Esophagus muscularis mucosa (tissue), 4 donors: ENCODE results near the gene MAML3.

Experiments used
- EP300 ChIP-seq: sonication (generic); formaldehyde crosslinking; IDR thresholded peaks from one replicate; pipeline ENCODE4 v1.6.1; 2017; ENCODE audit warnings: antibody characterized with exemption
- POLR2A ChIP-seq: fragments of 450-650 bp; IDR thresholded peaks from one replicate; pipeline ENCODE4 v1.6.1; 2017; ENCODE audit warnings: antibody characterized with exemption, moderate library complexity, mild to moderate bottlenecking, low read depth
- POLR2AphosphoS5 ChIP-seq, 2 donors: sonication (generic); formaldehyde crosslinking; IDR thresholded peaks; one replicate each; pipeline ENCODE4 v1.6.1; 2017; ENCODE audit warnings: antibody characterized with exemption in 2 of 2
- TF ChIP-seq, protein P1 (sequence below), 3 experiments: fragments of 200-600 bp in 2 of 3; fragments of 450-650 bp in 1 of 3; sonication (generic) in 2 of 3; IDR thresholded peaks; one replicate each; pipeline ENCODE4 v1.5.1; 2017 to 2019; ENCODE audit warnings: antibody characterized with exemption in 3 of 3, mild to moderate bottlenecking in 2 of 3, moderate library complexity in 1 of 3

DNA sequence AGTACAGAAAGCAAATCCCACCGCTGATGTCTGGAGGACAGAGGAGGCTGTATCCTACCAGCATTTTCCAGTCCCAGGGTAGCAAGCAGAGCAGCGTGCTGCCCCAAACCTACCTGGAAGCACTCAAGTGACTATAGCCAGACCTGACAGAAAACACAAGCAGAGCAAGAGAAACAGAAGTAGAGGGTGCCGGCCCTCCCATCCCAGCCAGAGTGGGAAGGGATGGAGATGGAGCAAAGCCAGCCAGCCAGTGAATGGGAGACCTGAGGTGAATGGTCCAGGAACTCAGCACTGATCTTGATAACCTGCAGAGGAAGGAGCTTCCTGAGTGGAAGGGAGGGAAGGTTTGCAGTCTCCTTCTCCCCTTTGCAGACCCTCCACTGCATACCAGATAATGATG is 185.2 kb downstream of the MAML3 start:
- TF ChIP-seq POLR2A (no peak), POLR2AphosphoS5 (IDR thresholded peaks at IDR 0.05) (no peak), EP300 (no peak)
- TF ChIP-seq, protein P1, sequence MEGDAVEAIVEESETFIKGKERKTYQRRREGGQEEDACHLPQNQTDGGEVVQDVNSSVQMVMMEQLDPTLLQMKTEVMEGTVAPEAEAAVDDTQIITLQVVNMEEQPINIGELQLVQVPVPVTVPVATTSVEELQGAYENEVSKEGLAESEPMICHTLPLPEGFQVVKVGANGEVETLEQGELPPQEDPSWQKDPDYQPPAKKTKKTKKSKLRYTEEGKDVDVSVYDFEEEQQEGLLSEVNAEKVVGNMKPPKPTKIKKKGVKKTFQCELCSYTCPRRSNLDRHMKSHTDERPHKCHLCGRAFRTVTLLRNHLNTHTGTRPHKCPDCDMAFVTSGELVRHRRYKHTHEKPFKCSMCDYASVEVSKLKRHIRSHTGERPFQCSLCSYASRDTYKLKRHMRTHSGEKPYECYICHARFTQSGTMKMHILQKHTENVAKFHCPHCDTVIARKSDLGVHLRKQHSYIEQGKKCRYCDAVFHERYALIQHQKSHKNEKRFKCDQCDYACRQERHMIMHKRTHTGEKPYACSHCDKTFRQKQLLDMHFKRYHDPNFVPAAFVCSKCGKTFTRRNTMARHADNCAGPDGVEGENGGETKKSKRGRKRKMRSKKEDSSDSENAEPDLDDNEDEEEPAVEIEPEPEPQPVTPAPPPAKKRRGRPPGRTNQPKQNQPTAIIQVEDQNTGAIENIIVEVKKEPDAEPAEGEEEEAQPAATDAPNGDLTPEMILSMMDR (IDR thresholded peaks at IDR 0.05) = no peak
